HG02884 (cell line): Measurements from ENCODE around the gene RGPD3.
"Not testable (repeated sequence)": the region's sequence is repeated elsewhere in the genome, so short reads cannot be mapped to it uniquely, and the experiment has no call there.

Experiments used
- ATAC-seq: cut with Tn5 transposase; IDR thresholded peaks from one replicate; pipeline ENCODE4 v1.9.1; 2021; ENCODE audit warnings: mild to moderate bottlenecking, moderate library complexity; ENCODE audit not compliant: unreplicated experiment

The RGPD3 gene

DNA sequence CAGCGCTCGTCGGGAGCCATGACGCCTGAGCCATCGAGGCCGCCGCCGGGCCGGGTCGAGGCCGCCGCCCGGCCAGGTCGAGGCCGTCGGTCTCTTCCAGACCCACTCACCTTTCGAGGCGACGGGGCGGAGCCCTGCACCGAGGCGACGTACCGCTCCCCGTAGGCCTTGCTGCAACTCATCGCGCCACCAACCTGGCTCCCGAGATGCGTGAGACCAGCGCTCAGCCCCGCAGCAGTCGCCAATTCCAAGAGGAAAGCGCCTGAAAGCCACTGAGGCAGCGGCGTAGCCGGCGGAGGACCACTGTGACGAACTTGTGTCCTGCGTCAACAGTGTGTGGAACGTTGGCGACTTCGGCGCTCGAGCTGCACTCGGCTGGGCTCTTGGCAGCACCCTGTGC is at the start of gene RGPD3:
Gene RGPD3, minus strand, starts transcription at position 307 of the 400 bp plus-strand sequence. Its CDS starts 125 bp downstream, at position 182.
- not testable (repeated sequence) for ATAC-seq

DNA sequence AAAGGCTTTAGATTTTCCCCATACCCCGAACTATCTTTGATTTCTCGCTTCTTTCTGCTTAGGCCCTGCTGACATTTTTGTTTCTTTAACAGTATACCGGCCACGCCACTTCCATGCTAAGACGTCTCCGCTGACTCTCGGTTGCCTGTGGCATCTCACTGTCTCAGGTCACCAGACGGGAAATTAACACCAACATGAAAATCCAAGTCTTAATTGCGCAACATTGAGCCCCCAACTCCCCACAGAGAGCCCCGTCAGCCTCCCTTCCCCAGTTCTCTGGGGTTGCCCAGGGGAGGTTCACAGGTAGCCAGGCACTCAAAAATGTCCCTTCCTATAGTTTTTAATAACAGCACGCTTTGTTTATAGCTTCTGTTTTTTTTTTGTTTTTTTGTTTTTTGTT is 49.1 kb upstream of the RGPD3 start:
- ATAC-seq, result no peak

DNA sequence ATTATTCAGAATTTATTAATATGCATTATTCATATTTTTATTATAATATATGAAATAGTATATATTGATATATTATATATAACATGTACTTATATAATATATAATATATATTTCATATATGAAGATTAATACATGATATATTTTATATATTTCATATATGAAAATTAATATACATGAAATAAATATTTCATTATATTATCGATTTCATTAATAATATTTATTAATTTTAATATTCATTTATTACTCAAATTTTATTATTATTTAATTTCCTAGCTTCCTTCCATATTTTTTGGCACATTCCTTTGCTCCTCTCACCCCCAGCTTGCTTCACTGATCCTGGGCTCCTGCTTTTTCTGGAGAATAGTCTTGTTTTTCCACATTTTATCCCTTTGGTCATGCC is 48.7 kb upstream of the RGPD3 start:
- no peak for ATAC-seq

DNA sequence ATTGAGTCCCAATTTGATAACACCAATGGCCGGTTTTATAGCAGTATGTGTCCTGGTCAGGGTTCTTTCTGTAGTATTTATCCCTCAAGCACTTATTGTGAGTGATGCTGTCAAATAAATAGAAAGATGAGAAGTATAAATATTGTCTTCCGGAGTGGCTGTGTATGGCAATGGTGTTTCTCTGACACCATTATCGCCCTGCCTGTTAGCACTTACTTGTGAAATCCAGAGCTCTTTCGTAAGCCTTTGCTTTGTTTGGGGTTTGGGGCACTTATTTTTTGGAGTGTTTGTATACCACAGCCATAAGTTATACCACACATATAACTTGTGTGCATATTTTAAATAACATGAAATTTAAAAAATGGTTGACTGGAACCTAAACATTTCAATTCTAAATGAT is 48.2 kb upstream of the RGPD3 start:
- no peak for ATAC-seq

DNA sequence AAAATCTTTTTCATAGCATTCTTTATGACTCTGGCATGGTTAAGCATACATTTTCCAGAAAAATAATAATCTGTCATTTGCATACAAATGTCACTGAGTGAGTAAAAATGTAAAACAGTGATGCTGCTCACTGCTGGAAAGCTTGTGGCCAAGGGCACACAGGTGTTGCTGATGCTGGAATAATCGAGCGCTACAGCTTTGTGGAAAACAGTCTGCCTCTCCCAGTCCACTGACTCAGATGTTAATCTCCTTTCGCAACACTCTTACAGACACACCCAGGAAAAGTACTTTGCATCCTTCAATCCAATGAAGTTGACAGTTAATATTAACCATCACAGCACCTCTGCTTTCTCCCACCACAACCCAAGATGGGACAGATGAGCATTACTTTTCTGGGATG is 46.6 kb upstream of the RGPD3 start:
- not testable (repeated sequence) for ATAC-seq

DNA sequence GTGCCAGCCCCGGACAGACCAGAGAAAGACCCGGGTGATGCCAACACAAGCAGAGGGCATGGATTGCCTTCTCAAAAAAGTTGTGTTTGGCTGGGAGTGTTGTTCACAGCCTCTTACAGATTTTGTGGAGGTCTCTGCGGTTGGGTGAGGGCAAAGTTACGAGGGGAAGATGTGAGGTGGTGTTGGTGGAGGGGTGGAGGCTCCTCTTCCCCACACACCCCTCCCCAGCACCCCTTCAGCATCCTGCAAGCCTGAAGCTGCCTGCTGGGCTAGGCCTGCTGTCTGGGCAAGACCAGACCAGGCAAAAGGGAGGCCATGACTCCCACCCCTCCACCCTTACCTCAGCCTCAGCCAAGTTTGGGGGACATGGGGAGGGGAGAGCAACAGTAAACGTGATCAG is 45.2 kb upstream of the RGPD3 start:
- not testable (repeated sequence) for ATAC-seq

DNA sequence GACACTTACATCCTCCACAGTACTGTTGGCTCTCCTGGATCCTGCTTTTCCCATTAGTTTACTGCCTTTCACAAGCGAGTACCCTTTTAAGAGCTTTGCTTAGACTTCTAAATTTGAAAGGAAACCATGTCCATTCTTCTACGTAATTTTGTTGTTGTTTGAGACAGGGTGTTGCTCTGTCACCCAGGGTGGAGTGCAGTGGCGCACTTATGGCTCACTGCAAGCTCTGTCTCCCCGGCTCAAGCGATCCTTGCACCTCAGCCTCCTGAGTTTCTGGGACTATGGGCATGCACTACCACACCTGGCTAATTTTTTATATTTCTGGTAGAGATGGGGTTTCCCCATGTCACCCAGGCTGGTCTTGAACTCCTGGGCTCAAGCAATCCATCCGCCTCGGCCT is 43.7 kb upstream of the RGPD3 start:
- ATAC-seq, result not testable (repeated sequence)

DNA sequence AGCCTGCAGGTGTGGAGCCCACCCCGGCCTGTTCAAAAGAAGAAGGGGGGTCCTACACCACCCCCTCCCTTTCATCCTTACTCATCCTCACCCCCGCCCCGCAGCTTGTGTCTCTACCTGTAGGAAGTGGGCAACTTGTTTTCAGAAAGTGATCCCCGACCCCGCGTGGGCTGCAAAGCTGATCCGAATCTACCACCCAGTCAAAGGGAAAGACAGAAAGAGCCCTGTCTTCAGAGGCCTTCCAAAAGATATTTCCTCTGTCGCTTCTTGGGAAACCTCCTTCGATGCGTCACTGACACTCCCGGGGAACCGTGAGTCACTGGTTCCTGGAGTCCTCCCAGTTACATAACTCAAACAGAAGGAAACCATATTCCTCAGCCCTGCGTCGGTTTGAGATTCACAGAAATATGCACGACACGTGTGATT is 43.3 kb upstream of the RGPD3 start:
- ATAC-seq, result not testable (repeated sequence)

DNA sequence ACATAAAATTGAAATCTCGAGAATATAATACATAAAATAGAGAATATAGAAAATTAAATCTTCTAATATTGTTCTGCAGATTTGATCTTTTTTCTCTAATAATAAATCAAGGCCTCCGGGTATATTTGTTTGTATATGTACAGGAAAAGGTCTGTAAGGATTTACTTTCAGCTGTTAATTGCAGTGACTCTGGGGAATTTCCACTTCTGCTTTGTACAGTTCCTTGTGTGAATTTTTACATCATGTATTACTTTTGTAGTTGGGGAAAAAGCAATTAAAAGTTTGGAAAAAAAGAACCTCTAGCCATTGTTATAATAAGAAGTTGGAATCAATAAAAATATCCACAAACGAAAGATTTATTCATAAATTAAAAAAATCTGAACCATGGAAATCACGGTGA is 42.6 kb upstream of the RGPD3 start:
- ATAC-seq, result not testable (repeated sequence)

DNA sequence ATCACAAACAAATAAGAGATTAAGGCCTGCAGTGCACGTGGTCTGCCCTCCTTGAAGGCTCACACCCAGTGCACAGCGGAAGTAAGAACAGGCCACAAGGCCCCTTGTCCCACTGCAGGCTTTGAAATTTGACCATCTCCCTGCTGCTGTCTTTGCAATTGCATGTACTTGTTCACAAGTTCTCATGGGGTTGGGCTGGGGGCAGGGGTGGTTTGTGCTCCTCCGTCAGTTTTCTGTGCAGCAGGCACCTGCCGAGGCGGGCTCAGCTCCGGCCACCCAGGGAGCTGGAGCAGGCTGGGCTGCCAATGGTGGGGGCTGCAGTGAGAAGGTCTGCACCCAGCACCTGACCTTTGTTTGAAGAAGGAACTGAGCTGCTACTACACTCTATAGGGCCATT is 41.2 kb upstream of the RGPD3 start:
- ATAC-seq, result not testable (repeated sequence)

DNA sequence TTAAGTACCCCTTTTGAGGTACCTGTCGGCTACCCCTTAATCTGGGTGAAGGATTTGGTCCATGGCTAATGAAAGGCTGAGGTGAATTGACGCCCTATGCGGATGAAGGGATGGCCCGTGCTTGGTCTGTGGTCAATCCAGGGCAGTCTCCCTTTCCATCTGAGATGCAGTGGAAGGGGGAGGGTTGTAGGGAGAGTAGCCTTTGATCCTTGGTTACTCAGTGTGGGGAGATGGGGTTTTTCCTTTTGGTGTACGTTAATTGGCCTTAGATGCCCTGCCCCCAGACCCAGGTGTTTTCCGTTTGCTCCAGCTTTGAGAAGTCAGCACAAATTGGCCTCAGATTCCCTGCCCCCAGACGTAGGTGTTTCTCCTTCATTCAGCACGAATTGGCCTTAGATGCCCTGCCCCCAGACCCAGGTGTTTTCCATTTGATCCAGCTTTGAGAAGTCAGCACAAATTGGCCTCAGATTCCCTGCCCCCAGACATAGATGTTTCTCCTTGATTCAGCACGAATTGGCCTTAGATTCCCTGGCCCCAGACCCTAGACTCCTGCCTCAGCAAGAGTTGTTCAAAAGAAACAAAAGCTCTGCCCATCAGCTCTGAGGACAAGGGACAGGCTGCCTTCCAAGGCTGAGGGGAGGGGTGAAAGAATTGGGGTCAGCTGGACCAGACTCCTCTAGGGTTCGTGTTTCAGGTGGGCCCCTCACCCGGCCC is 40.6 kb upstream of the RGPD3 start:
- ATAC-seq, result not testable (repeated sequence)

DNA sequence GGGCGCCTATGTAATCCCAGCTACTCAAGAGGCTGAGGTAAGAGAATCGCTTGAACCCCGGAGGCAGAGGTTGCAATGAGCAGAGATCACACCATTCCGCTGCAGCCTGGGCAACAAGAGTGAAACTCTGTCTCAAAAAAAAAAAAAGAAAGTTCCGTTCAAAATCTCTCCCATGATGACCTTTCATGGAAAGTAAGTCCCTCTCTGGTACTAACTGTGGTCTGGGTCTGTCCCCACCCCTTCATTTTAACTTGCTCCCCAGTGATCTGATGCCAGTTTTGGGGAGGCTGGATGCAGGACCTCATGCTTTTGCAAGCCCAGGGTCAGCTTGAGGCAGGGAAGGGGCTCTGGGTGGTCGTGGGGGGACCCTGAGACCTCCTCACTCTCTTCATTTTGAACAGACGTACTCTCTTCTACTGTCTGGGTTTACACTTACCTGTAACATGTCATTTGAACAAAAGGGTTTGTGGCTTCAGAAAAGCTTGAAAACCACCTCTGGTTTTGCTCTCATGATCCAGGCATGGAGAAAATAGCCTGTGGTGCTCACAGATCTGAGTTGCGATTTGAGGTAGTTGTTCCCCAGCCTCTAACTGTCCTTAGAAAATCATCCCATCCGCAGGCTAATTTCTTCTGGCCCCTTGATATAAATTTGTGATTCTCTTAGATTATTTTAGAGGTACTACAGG is 37.9 kb upstream of the RGPD3 start:
- not testable (repeated sequence) for ATAC-seq

DNA sequence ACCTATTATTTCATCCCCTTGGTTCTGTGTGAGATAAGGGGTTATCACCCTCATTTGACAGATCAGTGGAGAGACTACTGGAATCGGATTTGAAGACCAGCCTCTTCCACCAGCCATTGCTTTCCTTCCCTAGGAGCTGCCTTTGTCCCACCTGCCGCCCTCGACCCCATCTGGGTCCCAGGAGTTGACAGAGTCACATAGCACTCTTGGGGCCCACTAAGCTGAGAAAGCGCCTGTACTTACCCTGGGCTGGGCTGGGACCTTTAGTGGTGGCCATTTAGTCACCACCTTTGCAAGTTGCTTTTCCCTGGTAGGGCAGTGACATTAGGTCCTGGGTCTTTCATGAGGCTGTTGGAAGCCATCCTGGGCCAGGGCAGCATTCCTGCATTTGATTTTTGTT is 36.6 kb upstream of the RGPD3 start:
- ATAC-seq, result not testable (repeated sequence)

DNA sequence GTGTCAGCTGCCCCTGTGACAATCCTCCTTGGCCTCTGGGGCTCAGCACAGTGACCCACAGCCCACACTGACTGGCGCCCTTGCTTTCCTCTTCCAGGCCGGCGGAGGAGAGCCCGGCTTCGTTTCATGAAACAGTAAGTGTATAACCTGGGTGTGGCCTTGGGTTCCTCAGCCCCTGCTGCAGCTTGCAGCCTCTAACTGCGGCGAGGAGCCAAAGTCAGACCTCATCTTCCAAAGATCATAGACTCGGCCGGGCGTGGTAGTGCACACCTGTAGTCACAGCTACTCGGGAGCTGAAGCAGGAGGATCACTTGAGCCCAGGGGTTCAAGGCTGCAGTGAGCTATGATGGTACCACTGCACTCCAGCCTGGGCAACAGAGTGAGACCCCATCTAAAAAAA is 36.0 kb upstream of the RGPD3 start:
- not testable (repeated sequence) for ATAC-seq

DNA sequence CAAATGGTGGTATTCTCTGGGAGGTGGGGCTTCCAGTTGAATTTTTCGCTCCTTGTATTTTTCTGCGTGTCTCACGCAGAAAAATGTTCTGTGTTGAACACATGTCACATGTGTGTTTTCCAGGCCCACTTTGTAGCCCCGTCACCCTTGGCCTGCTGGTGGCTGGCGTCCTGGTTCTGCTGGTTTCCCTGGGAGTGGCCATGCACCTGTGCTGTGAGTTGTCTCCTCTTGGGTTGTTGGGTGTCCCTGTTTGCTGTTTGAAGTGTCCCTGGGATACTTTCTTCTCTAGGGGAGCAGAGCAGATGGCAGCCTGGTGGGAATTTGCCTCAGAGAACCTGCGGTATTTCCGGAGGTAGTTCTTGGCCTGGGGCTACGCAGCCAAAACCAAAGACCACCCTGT is 34.1 kb upstream of the RGPD3 start:
- ATAC-seq, result not testable (repeated sequence)

DNA sequence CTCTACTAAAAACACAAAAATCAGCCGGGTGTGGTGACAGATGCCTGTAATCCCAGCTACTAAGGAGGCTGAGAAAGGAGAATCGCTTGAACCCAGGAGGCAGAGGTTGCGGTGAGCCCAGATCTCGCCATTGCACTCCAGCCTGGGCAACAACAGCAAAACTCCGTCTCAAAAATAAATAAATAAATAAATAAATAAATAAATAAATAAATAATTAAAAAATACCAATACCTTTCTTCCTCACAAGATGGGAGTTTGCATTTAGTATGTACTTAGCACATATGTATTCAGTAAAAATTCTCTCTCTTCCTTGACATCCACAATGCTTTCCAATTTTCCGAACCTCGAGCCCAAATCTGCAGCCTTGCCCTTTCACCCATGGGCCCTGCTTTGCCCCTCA is 32.1 kb upstream of the RGPD3 start:
- not testable (repeated sequence) for ATAC-seq

DNA sequence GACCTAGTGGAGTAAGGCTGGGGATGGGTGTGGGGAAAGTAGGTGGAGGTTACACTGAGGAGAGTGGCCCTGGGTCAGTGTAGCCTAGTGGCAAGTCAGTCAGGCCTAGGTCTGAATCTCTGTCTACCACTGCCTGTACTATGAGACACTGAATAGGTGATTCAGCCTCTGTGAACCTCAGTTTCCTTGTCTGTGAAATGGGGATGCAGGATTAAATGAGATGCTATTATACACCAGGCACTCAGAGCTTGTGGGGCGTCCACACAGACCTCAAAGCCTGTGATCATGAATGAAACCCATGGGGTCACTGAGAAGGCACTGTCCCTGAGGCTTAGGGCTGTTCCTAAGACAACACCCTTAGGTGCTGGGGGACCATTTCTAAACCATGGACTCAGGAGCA is 30.3 kb upstream of the RGPD3 start:
- ATAC-seq, result not testable (repeated sequence)

DNA sequence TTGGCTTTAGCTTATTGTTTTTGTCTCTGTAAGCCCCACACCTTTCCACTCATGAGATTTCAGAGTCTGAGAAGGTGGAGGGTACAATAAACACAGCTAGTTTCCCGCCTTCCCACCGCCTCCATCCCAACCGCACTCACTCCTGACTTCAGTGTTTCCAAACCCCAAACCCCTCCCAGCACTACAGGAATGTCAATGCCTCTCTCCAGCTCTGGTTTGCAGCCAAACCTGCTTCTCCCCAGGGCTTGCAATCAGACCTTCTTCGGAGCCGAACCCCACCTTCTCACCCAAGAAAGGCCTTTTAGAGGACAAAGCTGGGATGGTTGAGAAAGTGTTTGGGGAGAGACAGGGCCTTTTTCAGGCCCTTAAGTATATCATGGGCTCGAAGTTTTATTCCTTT is 24.7 kb upstream of the RGPD3 start:
- ATAC-seq, result not testable (repeated sequence)

DNA sequence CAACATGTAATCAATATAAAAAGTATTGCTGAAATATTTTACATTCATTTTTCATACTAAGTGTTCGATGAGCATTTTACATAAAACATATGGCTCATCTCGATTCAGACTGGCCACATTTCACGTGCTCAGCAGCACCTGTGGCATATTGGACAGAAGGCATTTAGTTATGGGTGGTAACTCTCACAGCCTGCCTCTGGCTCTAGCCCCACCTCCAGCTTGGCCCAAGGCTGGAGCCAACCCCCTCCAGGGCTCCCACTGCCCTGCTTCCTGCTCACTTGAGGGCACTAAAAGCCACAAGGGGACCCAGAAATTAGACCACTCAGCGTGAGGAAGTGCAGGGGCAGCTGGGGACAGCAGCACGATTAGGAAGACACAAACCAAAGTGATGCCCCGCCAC is 24.2 kb upstream of the RGPD3 start:
- not testable (repeated sequence) for ATAC-seq

DNA sequence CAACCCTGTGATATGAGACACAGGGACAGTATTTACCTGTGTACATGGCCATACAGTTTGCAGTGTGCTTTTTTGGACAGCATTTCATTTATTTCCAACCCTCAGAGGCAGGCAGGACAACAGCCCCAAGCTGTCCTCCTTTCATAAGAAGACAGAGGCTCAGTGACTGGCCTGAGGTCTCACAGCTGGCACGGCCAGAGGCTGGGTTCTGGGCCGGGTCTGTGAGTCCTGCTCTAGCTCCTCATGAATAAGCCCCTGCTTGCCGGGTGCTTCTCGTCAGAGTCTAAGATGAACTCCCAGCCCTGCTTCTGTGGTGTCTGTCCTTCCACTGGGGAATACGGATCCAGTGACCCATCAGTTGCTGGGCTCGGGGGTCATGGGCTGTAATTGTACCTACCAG is 21.5 kb upstream of the RGPD3 start:
- not testable (repeated sequence) for ATAC-seq

DNA sequence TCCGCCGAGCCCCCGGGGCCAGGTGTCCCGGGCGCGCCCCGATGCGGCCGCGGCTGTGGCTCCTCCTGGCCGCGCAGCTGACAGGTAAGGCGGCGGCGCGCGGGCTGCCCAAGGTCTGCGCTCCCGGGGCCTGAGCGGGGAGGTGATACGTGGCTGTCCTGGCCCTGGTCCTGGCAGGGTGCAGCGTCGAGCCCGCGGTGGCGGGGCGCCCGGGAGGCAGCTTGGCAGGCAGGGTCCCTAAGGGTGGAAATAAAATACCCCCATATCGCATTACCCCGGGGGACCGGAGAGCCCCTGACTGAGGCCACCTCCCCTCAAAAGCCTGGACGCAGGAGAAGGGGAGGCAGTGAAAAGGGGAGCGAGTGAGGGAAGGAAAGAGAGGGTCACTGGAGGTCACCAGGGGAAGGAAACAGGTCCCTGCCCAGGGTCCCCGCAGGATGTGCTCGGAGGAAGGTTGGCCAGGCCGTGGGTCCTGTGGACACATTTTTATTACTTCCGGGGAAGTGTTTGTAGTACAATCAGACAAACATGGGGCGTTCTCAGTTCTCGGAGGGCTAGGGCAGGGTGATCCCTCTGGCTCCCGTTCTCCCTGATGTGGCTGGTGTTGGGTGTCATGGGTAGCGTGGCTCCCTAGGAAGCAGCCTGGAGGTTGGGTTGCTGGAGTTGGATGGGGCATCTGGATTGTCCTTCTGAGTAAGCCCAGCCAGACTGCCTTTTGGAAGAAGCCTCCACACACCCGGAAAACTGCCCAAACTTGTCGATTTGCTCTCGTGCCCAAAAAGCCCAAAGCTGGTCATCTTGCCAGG is 19.4 kb upstream of the RGPD3 start:
- ATAC-seq, result not testable (repeated sequence)
